ENCODE data around the gene PBX3. TPM values are rescaled to one million over a fixed set of nuclear protein-coding genes. Genes with fewer than 3 reads are reported as not detected.

PBX3 gene
- total and polyA plus RNA-seq, 10 of the 15 experiments (the other 5 are each of a cell fraction or from before 2014, with no cell fraction given), result 6.7 to 146 (median 22.2) TPM

DNA sequence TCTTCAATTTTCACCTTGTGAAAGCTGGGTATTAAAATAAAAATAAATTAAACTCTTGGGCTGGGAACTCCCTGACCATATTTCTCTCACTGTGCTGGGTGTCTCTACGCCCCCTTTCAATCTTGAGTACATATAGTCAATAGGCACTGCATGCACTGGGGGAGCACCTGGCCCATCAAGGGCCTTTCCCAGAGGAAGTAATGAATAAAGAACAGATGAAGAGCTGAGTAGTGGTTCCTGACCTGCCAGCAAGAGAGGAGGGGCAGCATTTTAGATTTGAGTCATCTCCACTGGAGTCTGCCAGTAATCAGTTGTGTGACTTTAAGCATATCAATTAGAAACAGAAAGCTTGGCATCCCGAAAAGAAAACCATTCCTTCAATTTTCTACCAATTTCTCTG, 46.4 kb upstream of the PBX3 start (continued):
- peak in 1 of 2 experiments; percentile 62; a peak in 1 of 4 replicates for TF ChIP-seq CEBPB (IDR thresholded peaks at IDR 0.05; ENCODE audit: borderline replicate concordance in 1 of 2, low read depth in 2 of 2, low read length in 2 of 2)
- TF ChIP-seq, protein P1, sequence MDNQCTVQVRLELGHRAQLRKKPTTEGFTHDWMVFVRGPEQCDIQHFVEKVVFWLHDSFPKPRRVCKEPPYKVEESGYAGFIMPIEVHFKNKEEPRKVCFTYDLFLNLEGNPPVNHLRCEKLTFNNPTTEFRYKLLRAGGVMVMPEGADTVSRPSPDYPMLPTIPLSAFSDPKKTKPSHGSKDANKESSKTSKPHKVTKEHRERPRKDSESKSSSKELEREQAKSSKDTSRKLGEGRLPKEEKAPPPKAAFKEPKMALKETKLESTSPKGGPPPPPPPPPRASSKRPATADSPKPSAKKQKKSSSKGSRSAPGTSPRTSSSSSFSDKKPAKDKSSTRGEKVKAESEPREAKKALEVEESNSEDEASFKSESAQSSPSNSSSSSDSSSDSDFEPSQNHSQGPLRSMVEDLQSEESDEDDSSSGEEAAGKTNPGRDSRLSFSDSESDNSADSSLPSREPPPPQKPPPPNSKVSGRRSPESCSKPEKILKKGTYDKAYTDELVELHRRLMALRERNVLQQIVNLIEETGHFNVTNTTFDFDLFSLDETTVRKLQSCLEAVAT (IDR thresholded peaks at IDR 0.05), result peak; percentile 38
- TF ChIP-seq SKIL (IDR thresholded peaks at IDR 0.05; ENCODE audit: low read depth, poor library complexity, severe bottlenecking), result peak; percentile 81
- peak; percentile 74 for TF ChIP-seq MEF2B (IDR thresholded peaks at IDR 0.05; ENCODE audit: partially characterized antibody, poor library complexity, severe bottlenecking)
- TF ChIP-seq YBX1 (IDR thresholded peaks at IDR 0.05), result no peak
- peak; percentile 1; the same call in 1 of the 2 replicates for TF ChIP-seq POLR2AphosphoS5 (IDR thresholded peaks at IDR 0.05; ENCODE audit: low read length)
- TF ChIP-seq IRF4 (IDR thresholded peaks at IDR 0.05; ENCODE audit: low read depth, low read length), result peak; percentile 96
- TF ChIP-seq EP300 (IDR thresholded peaks at IDR 0.05; ENCODE audit: borderline replicate concordance in 1 of 2, control insufficient read depth in 1 of 2, low read depth in 2 of 2, low read length in 2 of 2), result peak; percentile 81 to 82; a peak in 2 of 4 replicates
- TF ChIP-seq TCF12 (IDR thresholded peaks at IDR 0.05; ENCODE audit: low read depth, low read length), result peak; percentile 75
- TF ChIP-seq ATF2 (IDR thresholded peaks at IDR 0.05; ENCODE audit: low read length), result peak; percentile 77
- peak; percentile 93 for TF ChIP-seq BCL11A (IDR thresholded peaks at IDR 0.05; ENCODE audit: low read depth, low read length)
- no peak for TF ChIP-seq EZH2 (IDR thresholded peaks at IDR 0.05; ENCODE audit: borderline replicate concordance, control insufficient read depth, low read depth, low read length)
- TF ChIP-seq MTA2 (IDR thresholded peaks at IDR 0.05; ENCODE audit: low read depth), result peak; percentile 96
- TF ChIP-seq SPI1 (IDR thresholded peaks at IDR 0.05; ENCODE audit: borderline replicate concordance, insufficient read depth, low read depth, low read length), result peak; percentile 44; the same call in 1 of the 2 replicates
- TF ChIP-seq ATF7 (IDR thresholded peaks at IDR 0.05; ENCODE audit: low read depth), result peak; percentile 71; the same call in 1 of the 2 replicates
- TF ChIP-seq MYB (IDR thresholded peaks at IDR 0.05; ENCODE audit: borderline replicate concordance, low read depth, low read length), result peak; percentile 56; the same call in 1 of the 2 replicates
- peak; percentile 47; the same call in 1 of the 2 replicates for TF ChIP-seq TBL1XR1 (IDR thresholded peaks at IDR 0.05; ENCODE audit: low read depth, low read length)
- TF ChIP-seq TCF3 (IDR thresholded peaks at IDR 0.05; ENCODE audit: borderline replicate concordance, insufficient read depth, low read depth, low read length), result peak; percentile 64; the same call in 1 of the 2 replicates
- peak; percentile 86 for TF ChIP-seq ZBED1 (IDR thresholded peaks at IDR 0.05; ENCODE audit: borderline replicate concordance)
- TF ChIP-seq, protein P2, sequence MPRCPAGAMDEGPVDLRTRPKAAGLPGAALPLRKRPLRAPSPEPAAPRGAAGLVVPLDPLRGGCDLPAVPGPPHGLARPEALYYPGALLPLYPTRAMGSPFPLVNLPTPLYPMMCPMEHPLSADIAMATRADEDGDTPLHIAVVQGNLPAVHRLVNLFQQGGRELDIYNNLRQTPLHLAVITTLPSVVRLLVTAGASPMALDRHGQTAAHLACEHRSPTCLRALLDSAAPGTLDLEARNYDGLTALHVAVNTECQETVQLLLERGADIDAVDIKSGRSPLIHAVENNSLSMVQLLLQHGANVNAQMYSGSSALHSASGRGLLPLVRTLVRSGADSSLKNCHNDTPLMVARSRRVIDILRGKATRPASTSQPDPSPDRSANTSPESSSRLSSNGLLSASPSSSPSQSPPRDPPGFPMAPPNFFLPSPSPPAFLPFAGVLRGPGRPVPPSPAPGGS (IDR thresholded peaks at IDR 0.05; ENCODE audit: borderline replicate concordance, insufficient read depth, low read depth, low read length, poor library complexity, severe bottlenecking), result peak; percentile 79
- peak; percentile 55; the same call in 1 of the 2 replicates for TF ChIP-seq MEF2A (IDR thresholded peaks at IDR 0.05; ENCODE audit: insufficient read depth, low read depth, low read length)
- TF ChIP-seq RCOR1 (conservative IDR thresholded peaks at IDR 0.05; ENCODE audit: low read depth, low read length), result no peak
- TF ChIP-seq KLF5 (IDR thresholded peaks at IDR 0.05; ENCODE audit: partially characterized antibody), result no peak
- TF ChIP-seq TCF7 (IDR thresholded peaks at IDR 0.05; ENCODE audit: borderline replicate concordance), result peak; percentile 79
- peak; percentile 86 for TF ChIP-seq RUNX3 (IDR thresholded peaks at IDR 0.05; ENCODE audit: low read length)
